ENCODE measurements around the gene IL12RB2.

Gene IL12RB2, protein sequence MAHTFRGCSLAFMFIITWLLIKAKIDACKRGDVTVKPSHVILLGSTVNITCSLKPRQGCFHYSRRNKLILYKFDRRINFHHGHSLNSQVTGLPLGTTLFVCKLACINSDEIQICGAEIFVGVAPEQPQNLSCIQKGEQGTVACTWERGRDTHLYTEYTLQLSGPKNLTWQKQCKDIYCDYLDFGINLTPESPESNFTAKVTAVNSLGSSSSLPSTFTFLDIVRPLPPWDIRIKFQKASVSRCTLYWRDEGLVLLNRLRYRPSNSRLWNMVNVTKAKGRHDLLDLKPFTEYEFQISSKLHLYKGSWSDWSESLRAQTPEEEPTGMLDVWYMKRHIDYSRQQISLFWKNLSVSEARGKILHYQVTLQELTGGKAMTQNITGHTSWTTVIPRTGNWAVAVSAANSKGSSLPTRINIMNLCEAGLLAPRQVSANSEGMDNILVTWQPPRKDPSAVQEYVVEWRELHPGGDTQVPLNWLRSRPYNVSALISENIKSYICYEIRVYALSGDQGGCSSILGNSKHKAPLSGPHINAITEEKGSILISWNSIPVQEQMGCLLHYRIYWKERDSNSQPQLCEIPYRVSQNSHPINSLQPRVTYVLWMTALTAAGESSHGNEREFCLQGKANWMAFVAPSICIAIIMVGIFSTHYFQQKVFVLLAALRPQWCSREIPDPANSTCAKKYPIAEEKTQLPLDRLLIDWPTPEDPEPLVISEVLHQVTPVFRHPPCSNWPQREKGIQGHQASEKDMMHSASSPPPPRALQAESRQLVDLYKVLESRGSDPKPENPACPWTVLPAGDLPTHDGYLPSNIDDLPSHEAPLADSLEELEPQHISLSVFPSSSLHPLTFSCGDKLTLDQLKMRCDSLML

DNA sequence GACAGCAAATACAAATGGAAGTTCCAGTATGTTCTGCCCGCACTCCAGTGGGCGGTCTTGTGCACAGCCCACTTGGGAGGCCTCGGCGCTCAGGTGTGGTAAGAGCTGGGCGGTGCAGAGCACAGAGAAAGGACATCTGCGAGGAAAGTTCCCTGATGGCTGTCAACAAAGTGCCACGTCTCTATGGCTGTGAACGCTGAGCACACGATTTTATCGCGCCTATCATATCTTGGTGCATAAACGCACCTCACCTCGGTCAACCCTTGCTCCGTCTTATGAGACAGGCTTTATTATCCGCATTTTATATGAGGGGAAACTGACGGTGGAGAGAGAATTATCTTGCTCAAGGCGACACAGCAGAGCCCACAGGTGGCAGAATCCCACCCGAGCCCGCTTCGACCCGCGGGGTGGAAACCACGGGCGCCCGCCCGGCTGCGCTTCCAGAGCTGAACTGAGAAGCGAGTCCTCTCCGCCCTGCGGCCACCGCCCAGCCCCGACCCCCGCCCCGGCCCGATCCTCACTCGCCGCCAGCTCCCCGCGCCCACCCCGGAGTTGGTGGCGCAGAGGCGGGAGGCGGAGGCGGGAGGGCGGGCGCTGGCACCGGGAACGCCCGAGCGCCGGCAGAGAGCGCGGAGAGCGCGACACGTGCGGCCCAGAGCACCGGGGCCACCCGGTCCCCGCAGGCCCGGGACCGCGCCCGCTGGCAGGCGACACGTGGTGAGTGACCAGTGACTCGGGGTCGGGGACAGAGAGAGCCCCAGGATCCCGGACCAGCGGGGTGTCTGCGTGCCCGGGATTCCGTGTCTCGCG lies at the start of gene IL12RB2:
IL12RB2 (plus strand) TSS at position 623 of the 810 bp plus-strand sequence. CDS start 12,496 bp downstream, outside the sequence.
- peak within 1 kb of the TSS; percentile 30 for H3K4me3 ChIP-seq (ENCODE audit: low read depth, low read length)
- TF ChIP-seq CTCF (IDR thresholded peaks at IDR 0.05; ENCODE audit: low read depth, low read length), result no peak
- no peak for DNase-seq (ENCODE audit: low read depth, low spot score)
- in situ Hi-C loops (cut with HindIII; ENCODE audit: low sequenced_read_pairs), result no loop called here

DNA sequence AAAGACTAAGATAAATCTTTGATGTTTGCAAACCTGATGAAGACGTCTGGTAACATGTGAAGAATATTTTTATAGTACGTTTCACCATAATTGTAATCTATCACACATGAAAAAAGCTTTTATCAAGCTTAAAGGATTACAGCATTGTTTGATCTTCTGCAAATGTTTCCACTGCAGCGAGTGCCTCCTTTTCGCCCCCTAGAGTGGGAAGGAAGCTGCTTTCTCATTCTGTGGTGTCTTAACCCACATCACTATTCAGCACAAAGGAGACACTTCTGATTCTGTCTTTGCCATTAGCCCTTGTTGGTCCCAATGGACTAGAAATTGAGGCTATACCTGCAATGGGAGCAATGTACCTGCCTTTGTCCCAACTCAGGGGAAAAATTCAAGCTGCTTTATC lies 46.0 kb upstream of the IL12RB2 start:
- H3K4me3 ChIP-seq (ENCODE audit: low read depth, low read length), result no peak overlapping the region
- peak; percentile 35 for TF ChIP-seq CTCF (IDR thresholded peaks at IDR 0.05; ENCODE audit: low read depth, low read length)
- in situ Hi-C loops (cut with HindIII; ENCODE audit: low sequenced_read_pairs), result no loop called here
- no peak for DNase-seq (ENCODE audit: low read depth, low spot score)

DNA sequence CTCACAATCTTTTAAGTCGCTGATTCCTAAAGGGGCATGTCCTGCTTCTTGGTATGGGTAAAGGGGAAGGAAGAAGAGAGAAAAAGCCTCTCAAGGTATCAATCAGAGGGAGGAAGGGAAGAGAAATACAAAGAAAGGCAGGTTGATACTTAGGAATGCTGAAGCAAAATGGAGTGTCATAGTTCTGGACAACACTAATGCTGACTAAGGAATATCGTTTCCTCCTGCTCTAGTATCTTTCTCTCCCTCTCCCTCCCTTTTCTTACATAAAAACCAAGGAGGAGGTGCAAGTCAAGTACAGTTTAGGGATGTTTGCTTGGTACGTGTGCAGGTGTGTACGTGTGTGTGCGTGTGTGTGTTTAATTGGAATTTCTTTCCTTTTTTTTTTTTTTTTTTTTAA lies 44.9 kb upstream of the IL12RB2 start:
- no peak for TF ChIP-seq CTCF (IDR thresholded peaks at IDR 0.05; ENCODE audit: low read depth, low read length)
- no peak overlapping the region for H3K4me3 ChIP-seq (ENCODE audit: low read depth, low read length)
- no peak for DNase-seq (ENCODE audit: low read depth, low spot score)
- in situ Hi-C loops (cut with HindIII; ENCODE audit: low sequenced_read_pairs), result no loop called here

GRCh38 chr1:67264152-67264551 lies 43.5 kb upstream of the IL12RB2 start:
- no peak overlapping the region for H3K4me3 ChIP-seq (ENCODE audit: low read depth, low read length)
- in situ Hi-C loops (cut with HindIII; ENCODE audit: low sequenced_read_pairs), result no loop called here
- DNase-seq (ENCODE audit: low read depth, low spot score), result no peak
- TF ChIP-seq CTCF (IDR thresholded peaks at IDR 0.05; ENCODE audit: low read depth, low read length), result no peak

- no peak for DNase-seq (ENCODE audit: low read depth, low spot score)
- no peak for TF ChIP-seq CTCF (IDR thresholded peaks at IDR 0.05; ENCODE audit: low read depth, low read length)
- no peak overlapping the region for H3K4me3 ChIP-seq (ENCODE audit: low read depth, low read length)
- in situ Hi-C loops (cut with HindIII; ENCODE audit: low sequenced_read_pairs), result no loop called here
Measured at GRCh38 chr1:67264899-67265298, 42.8 kb upstream of the IL12RB2 start.

DNA sequence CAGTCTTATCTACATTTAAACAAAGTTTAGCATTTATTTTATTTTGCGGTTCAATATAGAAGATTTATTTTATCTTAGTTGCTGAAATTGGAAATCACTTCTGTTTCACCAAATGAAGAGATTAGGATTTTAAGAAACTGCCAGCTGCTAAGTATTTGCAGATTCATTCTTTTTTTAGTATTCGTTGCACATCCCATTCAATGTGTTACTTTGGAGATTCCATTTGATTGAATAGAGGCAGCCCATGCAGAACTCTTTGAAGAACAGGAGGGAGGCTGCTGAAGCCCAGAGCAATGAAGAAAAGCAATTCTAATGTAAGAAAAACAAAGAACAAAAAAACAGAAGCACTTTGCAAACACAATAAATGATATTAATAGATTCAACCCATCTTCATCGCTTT lies 38.6 kb upstream of the IL12RB2 start:
- no peak for TF ChIP-seq CTCF (IDR thresholded peaks at IDR 0.05; ENCODE audit: low read depth, low read length)
- in situ Hi-C loops (cut with HindIII; ENCODE audit: low sequenced_read_pairs), result no loop called here
- H3K4me3 ChIP-seq (ENCODE audit: low read depth, low read length), result no peak overlapping the region
- DNase-seq (ENCODE audit: low read depth, low spot score), result no peak

Data from astrocyte of the spinal cord (primary cell).